Erythroblast (primary cell): ENCODE results near the gene ARHGEF35.

Source experiments
- GATA1 ChIP-seq: IDR thresholded peaks from 2 replicates; pipeline ENCODE4 v1.6.1; 2011; ENCODE audit warnings: low read depth, mild to moderate bottlenecking, control low read depth, low read length, moderate library complexity
- POLR2A ChIP-seq: IDR thresholded peaks from 2 replicates; pipeline ENCODE4 v1.6.1; 2011; ENCODE audit warnings: mild to moderate bottlenecking, low read length

DNA sequence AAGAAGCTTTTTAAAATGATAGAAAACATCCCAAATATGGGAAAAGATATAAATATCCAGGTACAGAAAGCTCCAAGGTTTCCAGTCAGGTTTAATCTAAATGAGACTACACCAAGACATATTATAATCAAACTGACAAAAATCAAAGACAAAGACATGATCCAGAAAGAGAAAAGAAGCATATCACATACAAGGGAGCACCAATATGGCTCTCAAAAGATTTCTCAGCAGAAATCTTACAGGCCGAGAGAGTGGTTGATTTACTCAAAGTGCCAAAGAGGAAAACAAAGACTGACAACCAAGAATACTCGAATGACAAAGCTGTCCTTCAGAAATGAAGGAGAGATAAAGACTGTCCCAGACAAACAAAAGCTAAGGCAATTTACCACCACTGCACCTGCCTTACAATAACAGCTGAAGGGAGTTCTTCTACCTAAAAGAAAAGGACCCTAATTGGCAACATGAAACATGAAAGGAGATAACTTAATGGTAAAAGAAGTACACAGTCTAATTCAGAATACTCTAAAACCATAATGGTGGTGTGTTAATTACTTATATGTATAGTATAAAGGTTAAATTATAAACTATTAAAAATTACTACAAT, 47.3 kb downstream of the ARHGEF35 start:
- TF ChIP-seq POLR2A (no peak), GATA1 (no peak)
